CD4-positive, alpha-beta memory T cell (primary cell): Measurements from ENCODE around the gene ASB6. TPM values are rescaled to one million over a fixed set of nuclear protein-coding genes. Genes with fewer than 3 reads are reported as not detected.
A peak's percentile ranks its signal among the peaks of the same experiment; 100 is the strongest.

Experiments used
- CTCF ChIA-PET: fragments of 350-600 bp; sonication (Branson Sonifier 250); formaldehyde crosslinking; loops from one replicate; lab custom pipeline; 2021; ENCODE audit warnings: inconsistent platforms; ENCODE audit not compliant: partially characterized antibody; lab: Charles Lee
- POLR2A ChIA-PET: fragments of 350-600 bp; sonication (Branson Sonifier 250); formaldehyde crosslinking; loops from one replicate; lab custom pipeline; 2021; ENCODE audit not compliant: partially characterized antibody; lab: Charles Lee
- DNase-seq, 5 donors: peaks; one replicate each; pipeline versions ENCODE4 v3.0.0 to v3.0.0-alpha.2; 2020 to 2022; ENCODE audit warnings: mixed read lengths in 1 of 5
- H3K27ac ChIP-seq: one replicate; pipeline ENCODE4 v1.7.0; 2013; ENCODE audit warnings: low read depth, low read length
- H3K27me3 ChIP-seq: 2 replicates; pipeline ENCODE4 v1.7.0; 2013; ENCODE audit warnings: mild to moderate bottlenecking, low read length, moderate library complexity; ENCODE audit not compliant: insufficient read depth
- H3K36me3 ChIP-seq: 2 replicates; pipeline ENCODE4 v1.7.0; 2013; ENCODE audit warnings: mild to moderate bottlenecking, low read length, moderate library complexity; ENCODE audit not compliant: insufficient read depth
- H3K4me1 ChIP-seq: 2 replicates; pipeline ENCODE4 v1.7.0; 2013; ENCODE audit warnings: mild to moderate bottlenecking, low read length, moderate library complexity; ENCODE audit not compliant: insufficient read depth
- H3K4me3 ChIP-seq, 2 donors: one replicate each; pipeline ENCODE4 v1.7.0; 2013; ENCODE audit warnings: low read length in 2 of 2, mild to moderate bottlenecking in 1 of 2
- H3K9me3 ChIP-seq, 2 donors: one replicate each; pipeline ENCODE4 v1.7.0; 2013; ENCODE audit warnings: low read length in 2 of 2, control low read depth in 1 of 2; ENCODE audit not compliant: control insufficient read depth in 1 of 2
- H3K27ac Mint-ChIP-seq, 7 donors: one replicate each; pipeline ENCODE4 v1.8.0; 2020 to 2021; ENCODE audit warnings: mixed read lengths in 7 of 7, mild to moderate bottlenecking in 6 of 7, inconsistent platforms in 3 of 7, moderate library complexity in 3 of 7
- H3K27me3 Mint-ChIP-seq, 2 donors: one replicate each; pipeline ENCODE4 v1.8.0; 2020 to 2021; ENCODE audit warnings: mixed read lengths in 2 of 2
- H3K36me3 Mint-ChIP-seq, 2 donors: one replicate each; pipeline ENCODE4 v1.8.0; 2020 to 2021; ENCODE audit warnings: mixed read lengths in 2 of 2, inconsistent platforms in 1 of 2, mild to moderate bottlenecking in 1 of 2
- H3K4me1 Mint-ChIP-seq, 4 donors: one replicate each; pipeline ENCODE4 v1.8.0; 2020 to 2021; ENCODE audit warnings: mixed read lengths in 4 of 4, mild to moderate bottlenecking in 1 of 4
- H3K4me3 Mint-ChIP-seq, 8 donors: one replicate each; pipeline ENCODE4 v1.8.0; 2020 to 2021; ENCODE audit warnings: mixed read lengths in 8 of 8, mild to moderate bottlenecking in 7 of 8, moderate library complexity in 6 of 8, inconsistent platforms in 3 of 8
- H3K9me3 Mint-ChIP-seq, 8 donors: one replicate each; pipeline ENCODE4 v1.8.0; 2020 to 2021; ENCODE audit warnings: mixed read lengths in 8 of 8, mild to moderate bottlenecking in 5 of 8, inconsistent platforms in 3 of 8, moderate library complexity in 1 of 8
- intact Hi-C: fragments of 100-400 bp; cut with micrococcal nuclease; formaldehyde crosslinking; loops from one replicate; pipeline ENCODE4 v1.15.1; 2023
- polyA plus RNA-seq, 2 donors: library from polyadenylated mRNA; unstranded; fragments of 300-500 nt; fragmentation: Illumina TruSeq; gene quantifications; one replicate each; pipeline ENCODE4 v1.2.3, GENCODE V29; 2021
- total RNA-seq, 2 experiments: library from RNA; stranded (reverse); gene quantifications; one replicate each; pipeline ENCODE4 v1.2.3, GENCODE V29; 2021

The ASB6 gene
- total and polyA plus RNA-seq, 4 experiments from 2014 or later, result 17.3 to 33.1 (median 31.4) TPM

GRCh38 chr9:129587487-129588262 is 54.3 kb downstream of the ASB6 start:
- Mint-ChIP-seq H3K4me3 (no peak overlapping the region), H3K4me1 (peaks cover 9 to 46% (median 28%) of the 10 kb centered on the region in 4 donors), H3K36me3 (no peaks in the 10 kb centered on the region), H3K9me3 (no peaks in the 10 kb centered on the region), H3K27me3 (peaks cover 0 to 1% of the 10 kb centered on the region in 2 donors), H3K27ac (peak overlapping the region in 2 of 7 donors; percentile 5 to 59)
- no peaks in the 10 kb centered on the region for H3K27me3 ChIP-seq
- H3K27ac ChIP-seq, result no peak overlapping the region
- H3K36me3 ChIP-seq, result no peaks in the 10 kb centered on the region
- no peak overlapping the region for H3K4me3 ChIP-seq
- no peaks in the 10 kb centered on the region for H3K9me3 ChIP-seq
- peaks cover 20% of the 10 kb centered on the region for H3K4me1 ChIP-seq
- intact Hi-C loops, result no loop called here
- no peak for DNase-seq
- CTCF ChIA-PET, result interaction anchor here (0.9 to 1.3 kb wide), 4 partner anchors 413 to 456 kb away, joined by 3 to 5 read pairs (median 4); no protein-coding TSS in a partner anchor
- POLR2A ChIA-PET, result no interaction called here

GRCh38 chr9:129586685-129587084 is 55.3 kb downstream of the ASB6 start:
- Histone ChIP-seq H3K4me1 (peaks cover 30% of the 10 kb centered on the region), H3K4me3 (no peak overlapping the region), H3K27ac (no peak overlapping the region), H3K9me3 (no peaks in the 10 kb centered on the region), H3K36me3 (no peaks in the 10 kb centered on the region), H3K27me3 (no peaks in the 10 kb centered on the region)
- ChIA-PET POLR2A (no interaction called here), CTCF (interaction anchor here (0.9 to 1.3 kb wide), 4 partner anchors 18 to 455 kb away, joined by 3 to 5 read pairs (median 4); no protein-coding TSS in a partner anchor)
- H3K9me3 Mint-ChIP-seq, result no peaks in the 10 kb centered on the region
- H3K27me3 Mint-ChIP-seq, result peaks cover 0 to 1% of the 10 kb centered on the region in 2 donors
- intact Hi-C loops, result no loop called here
- peak overlapping the region in 4 of 7 donors; percentile 53 to 87 (median 80) for H3K27ac Mint-ChIP-seq
- DNase-seq, result peak in 1 of 5 donors; percentile 47
- H3K4me3 Mint-ChIP-seq, result peak overlapping the region in 4 of 8 donors; percentile 21 to 61 (median 49)
- no peaks in the 10 kb centered on the region for H3K36me3 Mint-ChIP-seq
- peaks cover 13 to 55% (median 35%) of the 10 kb centered on the region in 4 donors for H3K4me1 Mint-ChIP-seq

- ChIA-PET POLR2A (no interaction called here), CTCF (interaction anchor here (0.9 to 1.3 kb wide), 2 partner anchors 17 to 446 kb away, joined by 3 to 5 read pairs; no protein-coding TSS in a partner anchor)
- H3K36me3 ChIP-seq, result no peaks in the 10 kb centered on the region
- Mint-ChIP-seq H3K4me3 (no peak overlapping the region), H3K9me3 (no peaks in the 10 kb centered on the region), H3K27me3 (peaks cover 0 to 1% of the 10 kb centered on the region in 2 donors), H3K4me1 (peaks cover 14 to 58% (median 35%) of the 10 kb centered on the region in 4 donors), H3K36me3 (no peaks in the 10 kb centered on the region), H3K27ac (peak overlapping the region in 5 of 7 donors; percentile 51 to 89 (median 74))
- peaks cover 34% of the 10 kb centered on the region for H3K4me1 ChIP-seq
- intact Hi-C loops, result no loop called here
- H3K27me3 ChIP-seq, result no peaks in the 10 kb centered on the region
- DNase-seq, result no peak
- no peaks in the 10 kb centered on the region for H3K9me3 ChIP-seq
- H3K4me3 ChIP-seq, result no peak overlapping the region
- no peak overlapping the region for H3K27ac ChIP-seq
These were observed 55.7 kb downstream of the ASB6 start for GRCh38 chr9:129586245-129586644.

- Histone ChIP-seq H3K27ac (no peak overlapping the region), H3K27me3 (no peaks in the 10 kb centered on the region), H3K4me3 (no peak overlapping the region), H3K36me3 (no peaks in the 10 kb centered on the region), H3K9me3 (no peaks in the 10 kb centered on the region), H3K4me1 (peaks cover 41% of the 10 kb centered on the region)
- H3K36me3 Mint-ChIP-seq, result no peaks in the 10 kb centered on the region
- no peak for DNase-seq
- intact Hi-C loops, result no loop called here
- no peak overlapping the region for H3K4me3 Mint-ChIP-seq
- peak overlapping the region in 1 of 7 donors; percentile 59 for H3K27ac Mint-ChIP-seq
- no peaks in the 10 kb centered on the region for H3K27me3 Mint-ChIP-seq
- no peaks in the 10 kb centered on the region for H3K9me3 Mint-ChIP-seq
- ChIA-PET POLR2A (no interaction called here), CTCF (interaction anchor here (0.7 to 2.9 kb wide), 4 partner anchors 12 to 411 kb away, joined by 3 to 6 read pairs (median 4); no protein-coding TSS in a partner anchor)
- H3K4me1 Mint-ChIP-seq, result peaks cover 16 to 64% (median 40%) of the 10 kb centered on the region in 4 donors
These were observed 56.6 kb downstream of the ASB6 start for GRCh38 chr9:129585352-129585751.

Other genes starting within 250 kb of the ASB6 start
- not detected for gene C9orf50, start 21.1 kb downstream of the ASB6 start, total RNA-seq
- gene C9orf50, start 21.1 kb downstream of the ASB6 start, polyA plus RNA-seq, result not detected
- gene NTMT1, start 16.0 kb downstream of the ASB6 start, total RNA-seq, result 10 to 100 TPM; 45.0 to 45.3 TPM
- 10 to 100 TPM; 48.4 to 55.1 TPM for gene NTMT1, start 16.0 kb downstream of the ASB6 start, polyA plus RNA-seq
- gene PRRX2, start 23.5 kb upstream of the ASB6 start, total RNA-seq, result not detected
- not detected for gene PRRX2, start 23.5 kb upstream of the ASB6 start, polyA plus RNA-seq
- gene PTGES, start 110.9 kb upstream of the ASB6 start, total RNA-seq, result not detected
- not detected for gene PTGES, start 110.9 kb upstream of the ASB6 start, polyA plus RNA-seq
- 10 to 100 TPM; 29.5 to 33.0 TPM for gene TOR1B, start 161.0 kb upstream of the ASB6 start, total RNA-seq
- 10 to 100 TPM; 17.5 to 24.4 TPM for gene TOR1B, start 161.0 kb upstream of the ASB6 start, polyA plus RNA-seq
- 10 to 100 TPM; 39.8 to 41.9 TPM for gene TOR1A, start 182.0 kb upstream of the ASB6 start, total RNA-seq
- 10 to 100 TPM; 66.3 to 82.5 TPM for gene TOR1A, start 182.0 kb upstream of the ASB6 start, polyA plus RNA-seq
- gene C9orf78, start 193.1 kb upstream of the ASB6 start, total RNA-seq, result 10 to 100 TPM; 95.5 to 96.9 TPM
- 100 to 1,000 TPM; 204 to 206 TPM for gene C9orf78, start 193.1 kb upstream of the ASB6 start, polyA plus RNA-seq
- gene USP20, start 193.3 kb upstream of the ASB6 start, total RNA-seq, result 100 to 1,000 TPM; 123 to 132 TPM
- 10 to 100 TPM; 36.5 to 55.9 TPM for gene USP20, start 193.3 kb upstream of the ASB6 start, polyA plus RNA-seq